ENCODE results near the gene AMY1B. TPM values are rescaled to one million over a fixed set of nuclear protein-coding genes. Genes with fewer than 3 reads are reported as not detected.

Gene AMY1B
- total RNA-seq = not detected in 2 replicates

DNA sequence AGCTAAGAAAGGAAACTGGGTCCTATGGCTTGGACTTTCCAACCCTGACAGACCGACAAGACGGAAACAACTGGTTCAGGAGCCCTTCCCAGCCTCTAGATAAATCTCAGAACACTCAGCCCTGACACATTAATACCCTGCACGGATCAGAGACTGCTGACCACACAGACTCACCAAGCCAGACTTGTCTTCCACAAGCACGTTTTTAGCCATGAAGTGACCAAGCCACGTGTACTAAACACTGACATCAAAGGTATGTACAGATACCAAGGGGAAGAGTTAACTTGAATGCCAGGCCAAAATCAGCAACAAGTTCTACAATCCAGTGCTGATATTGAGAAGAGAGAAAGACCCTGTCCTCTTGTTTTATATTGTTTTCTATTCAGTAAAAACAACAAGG, at the start of gene AMY1B:
TSS of gene AMY1B (minus strand) at position 101 of the 400 bp plus-strand sequence. CDS start 571 bp downstream, outside the sequence.

DNA sequence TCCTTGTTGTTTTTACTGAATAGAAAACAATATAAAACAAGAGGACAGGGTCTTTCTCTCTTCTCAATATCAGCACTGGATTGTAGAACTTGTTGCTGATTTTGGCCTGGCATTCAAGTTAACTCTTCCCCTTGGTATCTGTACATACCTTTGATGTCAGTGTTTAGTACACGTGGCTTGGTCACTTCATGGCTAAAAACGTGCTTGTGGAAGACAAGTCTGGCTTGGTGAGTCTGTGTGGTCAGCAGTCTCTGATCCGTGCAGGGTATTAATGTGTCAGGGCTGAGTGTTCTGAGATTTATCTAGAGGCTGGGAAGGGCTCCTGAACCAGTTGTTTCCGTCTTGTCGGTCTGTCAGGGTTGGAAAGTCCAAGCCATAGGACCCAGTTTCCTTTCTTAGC, 40.5 kb downstream of the AMY1B start, which contains the start of gene AMY1A:
TSS of gene AMY1A (plus strand) at position 301 of the 400 bp plus-strand sequence. CDS start 571 bp downstream, outside the sequence.

Other genes with a start within 250 kb of the AMY1B start
- 3.9 and 7.1 TPM in 2 replicates for gene RNPC3, start 170.5 kb downstream of the AMY1B start, total RNA-seq
- 4.0 and 6.5 TPM in 2 replicates for gene AMY2B, start 124.6 kb downstream of the AMY1B start, total RNA-seq
- not detected in 2 replicates for gene AMY2A, start 78.8 kb downstream of the AMY1B start, total RNA-seq
- gene AMY1A, start 40.5 kb downstream of the AMY1B start, total RNA-seq = not detected in 2 replicates
- gene AMY1C, start 53.7 kb upstream of the AMY1B start, total RNA-seq = not detected in 2 replicates

Measured in smooth muscle cell of the umbilical artery (primary cell).